ENCODE results near the gene SPIRE1.
A peak's percentile ranks its signal among the peaks of the same experiment; 100 is the strongest.
"Not testable (repeated sequence)": the region's sequence is repeated elsewhere in the genome, so short reads cannot be mapped to it uniquely, and the experiment has no call there.

SPIRE1 gene

GRCh38 chr18:12421732-12422131 lies 236.2 kb downstream of the SPIRE1 start:
- Histone ChIP-seq H2AFZ (no peak overlapping the region), H3K4me1 (no peaks in the 10 kb centered on the region), H3K36me3 (ENCODE audit: control insufficient read depth, insufficient read depth, low read length) (no peaks in the 10 kb centered on the region), H3K27ac (no peak overlapping the region), H3K27me3 (ENCODE audit: control insufficient read depth, insufficient read depth, low read length) (no peaks in the 10 kb centered on the region), H3K4me2 (ENCODE audit: low read length) (no peak overlapping the region), H3K9me3 (ENCODE audit: control insufficient read depth, low read length) (no peaks in the 10 kb centered on the region), H3K9ac (no peak overlapping the region), H3K79me2 (no peaks in the 10 kb centered on the region), H3K4me3 (ENCODE audit: low read depth, low read length) (no peak overlapping the region)
- TF ChIP-seq, protein P1, sequence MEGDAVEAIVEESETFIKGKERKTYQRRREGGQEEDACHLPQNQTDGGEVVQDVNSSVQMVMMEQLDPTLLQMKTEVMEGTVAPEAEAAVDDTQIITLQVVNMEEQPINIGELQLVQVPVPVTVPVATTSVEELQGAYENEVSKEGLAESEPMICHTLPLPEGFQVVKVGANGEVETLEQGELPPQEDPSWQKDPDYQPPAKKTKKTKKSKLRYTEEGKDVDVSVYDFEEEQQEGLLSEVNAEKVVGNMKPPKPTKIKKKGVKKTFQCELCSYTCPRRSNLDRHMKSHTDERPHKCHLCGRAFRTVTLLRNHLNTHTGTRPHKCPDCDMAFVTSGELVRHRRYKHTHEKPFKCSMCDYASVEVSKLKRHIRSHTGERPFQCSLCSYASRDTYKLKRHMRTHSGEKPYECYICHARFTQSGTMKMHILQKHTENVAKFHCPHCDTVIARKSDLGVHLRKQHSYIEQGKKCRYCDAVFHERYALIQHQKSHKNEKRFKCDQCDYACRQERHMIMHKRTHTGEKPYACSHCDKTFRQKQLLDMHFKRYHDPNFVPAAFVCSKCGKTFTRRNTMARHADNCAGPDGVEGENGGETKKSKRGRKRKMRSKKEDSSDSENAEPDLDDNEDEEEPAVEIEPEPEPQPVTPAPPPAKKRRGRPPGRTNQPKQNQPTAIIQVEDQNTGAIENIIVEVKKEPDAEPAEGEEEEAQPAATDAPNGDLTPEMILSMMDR (IDR thresholded peaks at IDR 0.05) = no peak

- no peaks in the 10 kb centered on the region for H3K4me1 ChIP-seq
- H3K79me2 ChIP-seq = no peaks in the 10 kb centered on the region
- H3K9ac ChIP-seq = no peak overlapping the region
- H3K4me3 ChIP-seq (ENCODE audit: low read depth, low read length) = no peak overlapping the region
- no peaks in the 10 kb centered on the region for H3K9me3 ChIP-seq (ENCODE audit: control insufficient read depth, low read length)
- peak overlapping the region; percentile 1 for H2AFZ ChIP-seq
- H3K4me2 ChIP-seq (ENCODE audit: low read length) = no peak overlapping the region
- H3K36me3 ChIP-seq (ENCODE audit: control insufficient read depth, insufficient read depth, low read length) = no peaks in the 10 kb centered on the region
- TF ChIP-seq, protein P1 (IDR thresholded peaks at IDR 0.05) = no peak
- no peaks in the 10 kb centered on the region for H3K27me3 ChIP-seq (ENCODE audit: control insufficient read depth, insufficient read depth, low read length)
- no peak overlapping the region for H3K27ac ChIP-seq
Measured at GRCh38 chr18:12420821-12421421, 237.0 kb downstream of the SPIRE1 start.

GRCh38 chr18:12417687-12418086 lies 240.2 kb downstream of the SPIRE1 start:
- no peaks in the 10 kb centered on the region for H3K9me3 ChIP-seq (ENCODE audit: control insufficient read depth, low read length)
- H3K9ac ChIP-seq = no peak overlapping the region
- H3K27ac ChIP-seq = no peak overlapping the region
- TF ChIP-seq, protein P1 (IDR thresholded peaks at IDR 0.05) = no peak
- no peak overlapping the region for H3K4me2 ChIP-seq (ENCODE audit: low read length)
- no peaks in the 10 kb centered on the region for H3K4me1 ChIP-seq
- no peaks in the 10 kb centered on the region for H3K27me3 ChIP-seq (ENCODE audit: control insufficient read depth, insufficient read depth, low read length)
- H3K36me3 ChIP-seq (ENCODE audit: control insufficient read depth, insufficient read depth, low read length) = no peaks in the 10 kb centered on the region
- H2AFZ ChIP-seq = no peak overlapping the region
- H3K4me3 ChIP-seq (ENCODE audit: low read depth, low read length) = no peak overlapping the region
- H3K79me2 ChIP-seq = no peaks in the 10 kb centered on the region

GRCh38 chr18:12416098-12416729 lies 241.7 kb downstream of the SPIRE1 start:
- Histone ChIP-seq H3K9me3 (ENCODE audit: control insufficient read depth, low read length) (no peaks in the 10 kb centered on the region), H3K27me3 (ENCODE audit: control insufficient read depth, insufficient read depth, low read length) (no peaks in the 10 kb centered on the region), H3K36me3 (ENCODE audit: control insufficient read depth, insufficient read depth, low read length) (no peaks in the 10 kb centered on the region), H3K4me3 (ENCODE audit: low read depth, low read length) (no peak overlapping the region), H2AFZ (peak overlapping the region; percentile 33), H3K4me1 (no peaks in the 10 kb centered on the region), H3K9ac (no peak overlapping the region), H3K27ac (peak overlapping the region; percentile 53), H3K4me2 (ENCODE audit: low read length) (no peak overlapping the region), H3K79me2 (no peaks in the 10 kb centered on the region)
- TF ChIP-seq, protein P1 (IDR thresholded peaks at IDR 0.05) = no peak

- H3K9ac ChIP-seq = no peak overlapping the region
- no peak overlapping the region for H3K4me3 ChIP-seq (ENCODE audit: low read depth, low read length)
- H3K27me3 ChIP-seq (ENCODE audit: control insufficient read depth, insufficient read depth, low read length) = no peaks in the 10 kb centered on the region
- no peaks in the 10 kb centered on the region for H3K79me2 ChIP-seq
- TF ChIP-seq, protein P1 (IDR thresholded peaks at IDR 0.05) = no peak
- no peak overlapping the region for H3K27ac ChIP-seq
- H2AFZ ChIP-seq = no peak overlapping the region
- no peak overlapping the region for H3K4me2 ChIP-seq (ENCODE audit: low read length)
- H3K36me3 ChIP-seq (ENCODE audit: control insufficient read depth, insufficient read depth, low read length) = no peaks in the 10 kb centered on the region
- no peaks in the 10 kb centered on the region for H3K9me3 ChIP-seq (ENCODE audit: control insufficient read depth, low read length)
- peaks cover 3% of the 10 kb centered on the region for H3K4me1 ChIP-seq
Measured at GRCh38 chr18:12411456-12411855, 246.5 kb downstream of the SPIRE1 start.

DNA sequence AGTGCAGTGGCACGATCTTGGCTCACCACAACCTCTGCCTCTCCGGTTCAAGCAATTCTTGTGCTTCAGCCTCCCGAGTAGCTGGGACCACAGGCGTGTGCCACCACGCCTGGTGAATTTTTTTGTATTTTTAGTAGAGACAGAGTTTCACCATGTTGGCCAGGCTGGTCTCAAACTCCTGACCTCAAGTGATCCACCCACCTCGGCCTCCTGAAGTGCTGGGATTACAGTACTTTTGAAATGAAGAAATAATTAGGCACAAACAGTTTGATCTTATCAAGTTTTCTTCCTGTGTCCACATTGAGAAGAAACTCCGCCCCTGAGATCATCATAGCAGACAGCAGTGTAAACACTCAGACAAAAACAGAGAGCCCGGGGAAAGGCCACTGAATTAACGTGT lies 247.2 kb downstream of the SPIRE1 start:
- not testable (repeated sequence) for H3K36me3 ChIP-seq (ENCODE audit: control insufficient read depth, insufficient read depth, low read length); H3K4me1 ChIP-seq; H3K4me2 ChIP-seq (ENCODE audit: low read length)

More for the DNA sequence above, 247.2 kb downstream of the SPIRE1 start:
- not testable (repeated sequence) for H3K27ac ChIP-seq; H3K27me3 ChIP-seq (ENCODE audit: control insufficient read depth, insufficient read depth, low read length); H3K79me2 ChIP-seq; H2AFZ ChIP-seq; H3K9ac ChIP-seq; H3K4me3 ChIP-seq (ENCODE audit: low read depth, low read length); H3K9me3 ChIP-seq (ENCODE audit: control insufficient read depth, low read length)
